ENCODE measurements around the gene SLC35D1.

DNA sequence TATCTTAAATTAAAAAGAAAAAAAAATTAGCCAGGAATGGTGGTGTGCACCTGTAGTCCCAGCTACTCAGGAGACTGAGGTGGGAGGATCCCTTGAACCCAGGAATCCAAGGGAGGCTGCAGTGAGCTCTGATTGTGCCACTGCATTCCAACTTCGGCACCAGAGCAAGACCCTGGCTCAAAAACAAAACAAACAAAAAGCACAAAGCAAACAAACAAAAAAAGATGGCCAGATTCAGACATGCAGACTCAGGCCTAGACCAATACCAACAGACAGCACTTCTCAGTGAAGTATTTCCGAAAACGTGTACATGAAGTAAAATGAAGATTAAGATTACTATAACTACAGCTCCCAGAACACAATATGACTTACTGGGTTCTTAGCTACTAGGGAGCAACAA lies 10.6 kb downstream of the SLC35D1 start:
- TF ChIP-seq POLR2AphosphoS5 (IDR thresholded peaks at IDR 0.05; ENCODE audit: borderline replicate concordance, low read depth, low read length) (no peak), EZH2 (IDR thresholded peaks at IDR 0.05) (no peak), FOXP2 (optimal IDR thresholded peaks at IDR 0.05; ENCODE audit: control extremely low read depth, extremely low read length, insufficient read depth) (no peak)
